GM10266 (cell line): ENCODE results near the gene NAV2.

Experiments used
- DNase-seq: peaks from one replicate; pipeline ENCODE4 v3.0.0; 2012; ENCODE audit errors: extremely low spot score
- TF ChIP-seq, protein P1 (sequence below): IDR thresholded peaks from 2 replicates; pipeline ENCODE4 v1.5.1; 2012; ENCODE audit warnings: mild to moderate bottlenecking, low read depth; ENCODE audit not compliant: control insufficient read depth, insufficient read depth; ENCODE audit errors: missing control alignments

The NAV2 gene

GRCh38 chr11:20156876-20157613 is 444.4 kb downstream of the NAV2 start:
- TF ChIP-seq, protein P1, sequence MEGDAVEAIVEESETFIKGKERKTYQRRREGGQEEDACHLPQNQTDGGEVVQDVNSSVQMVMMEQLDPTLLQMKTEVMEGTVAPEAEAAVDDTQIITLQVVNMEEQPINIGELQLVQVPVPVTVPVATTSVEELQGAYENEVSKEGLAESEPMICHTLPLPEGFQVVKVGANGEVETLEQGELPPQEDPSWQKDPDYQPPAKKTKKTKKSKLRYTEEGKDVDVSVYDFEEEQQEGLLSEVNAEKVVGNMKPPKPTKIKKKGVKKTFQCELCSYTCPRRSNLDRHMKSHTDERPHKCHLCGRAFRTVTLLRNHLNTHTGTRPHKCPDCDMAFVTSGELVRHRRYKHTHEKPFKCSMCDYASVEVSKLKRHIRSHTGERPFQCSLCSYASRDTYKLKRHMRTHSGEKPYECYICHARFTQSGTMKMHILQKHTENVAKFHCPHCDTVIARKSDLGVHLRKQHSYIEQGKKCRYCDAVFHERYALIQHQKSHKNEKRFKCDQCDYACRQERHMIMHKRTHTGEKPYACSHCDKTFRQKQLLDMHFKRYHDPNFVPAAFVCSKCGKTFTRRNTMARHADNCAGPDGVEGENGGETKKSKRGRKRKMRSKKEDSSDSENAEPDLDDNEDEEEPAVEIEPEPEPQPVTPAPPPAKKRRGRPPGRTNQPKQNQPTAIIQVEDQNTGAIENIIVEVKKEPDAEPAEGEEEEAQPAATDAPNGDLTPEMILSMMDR, result no peak
- DNase-seq, result peak; percentile 44

GRCh38 chr11:20157728-20158127 is 445.1 kb downstream of the NAV2 start:
- TF ChIP-seq, protein P1, result no peak
- DNase-seq, result no peak

DNA sequence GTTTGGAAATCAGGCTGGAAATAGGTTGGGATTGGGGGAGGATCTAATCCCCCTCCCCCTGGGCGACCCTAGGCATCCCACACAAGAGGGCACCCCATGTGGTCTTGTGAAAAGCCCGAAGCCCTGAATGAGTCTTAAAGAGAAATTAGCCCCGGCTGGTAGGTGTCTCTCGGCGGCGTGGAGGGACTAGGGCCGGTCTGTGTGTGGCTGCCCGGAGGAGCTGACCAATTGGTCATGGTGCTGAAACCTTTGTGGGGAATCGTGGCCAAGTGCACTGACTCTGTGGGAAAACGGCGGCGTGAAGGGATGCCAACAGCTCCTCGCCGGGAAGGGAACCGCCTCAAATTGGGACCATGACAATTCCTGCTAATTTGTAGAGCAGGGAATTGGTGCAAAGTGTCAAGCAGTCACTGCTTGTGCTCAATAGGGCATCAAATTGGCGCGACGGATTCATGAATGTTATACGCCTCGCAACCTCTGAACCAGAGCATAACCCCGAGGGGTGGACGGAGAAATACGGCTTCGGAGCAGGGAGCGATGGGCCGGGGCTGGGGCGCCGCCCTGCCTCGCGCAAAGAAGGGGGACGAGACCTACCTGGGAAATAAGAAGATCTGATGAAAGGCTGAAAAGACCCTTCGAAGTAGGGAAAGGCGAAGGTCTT is 446.1 kb downstream of the NAV2 start:
- TF ChIP-seq, protein P1, result no peak
- DNase-seq, result peak; percentile 48

DNA sequence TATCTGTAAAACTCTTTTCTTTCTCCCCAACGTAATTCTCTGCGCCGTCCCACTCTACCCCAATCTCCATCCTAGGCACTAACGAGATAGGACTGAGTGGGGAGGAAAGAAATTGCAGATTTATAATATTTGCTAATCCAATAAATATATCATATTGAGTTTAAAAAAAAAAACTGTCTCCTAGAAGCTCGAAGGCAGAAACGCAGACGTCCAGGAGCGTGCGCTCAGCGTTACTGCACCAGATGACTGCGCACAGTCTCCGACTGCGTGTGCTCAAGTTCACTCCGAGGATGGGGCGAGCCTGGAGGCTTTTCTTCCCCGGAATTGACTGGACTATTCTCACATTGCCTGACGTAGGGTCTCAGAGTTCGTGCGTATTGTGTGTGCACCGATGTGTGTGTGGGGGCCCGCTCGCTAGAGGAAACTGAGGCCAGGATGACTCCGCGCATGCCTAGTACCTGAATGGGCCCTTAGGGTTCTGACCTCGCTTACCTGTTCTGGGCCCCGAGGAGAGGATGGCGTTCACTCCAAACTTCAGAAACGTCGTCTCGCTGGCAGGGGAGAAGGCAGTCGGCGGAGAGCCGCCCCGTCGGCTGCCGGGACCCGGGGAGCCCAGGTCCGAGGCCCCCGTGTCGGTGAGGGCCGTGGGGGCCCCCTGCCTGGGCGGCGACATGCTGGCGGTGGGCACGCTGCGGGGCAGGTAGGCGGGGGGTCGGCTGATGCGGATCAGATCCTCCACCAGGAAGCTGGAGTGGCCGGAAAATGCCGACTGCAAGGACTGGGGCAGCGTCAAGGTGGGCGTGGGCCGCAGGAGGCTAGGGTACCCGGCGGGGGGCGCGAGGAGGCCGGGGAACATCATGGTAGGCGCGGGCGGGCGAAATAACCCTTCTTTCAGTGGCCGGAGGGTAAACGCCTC is 447.1 kb downstream of the NAV2 start:
- TF ChIP-seq, protein P1, result no peak
- DNase-seq, result no peak

DNA sequence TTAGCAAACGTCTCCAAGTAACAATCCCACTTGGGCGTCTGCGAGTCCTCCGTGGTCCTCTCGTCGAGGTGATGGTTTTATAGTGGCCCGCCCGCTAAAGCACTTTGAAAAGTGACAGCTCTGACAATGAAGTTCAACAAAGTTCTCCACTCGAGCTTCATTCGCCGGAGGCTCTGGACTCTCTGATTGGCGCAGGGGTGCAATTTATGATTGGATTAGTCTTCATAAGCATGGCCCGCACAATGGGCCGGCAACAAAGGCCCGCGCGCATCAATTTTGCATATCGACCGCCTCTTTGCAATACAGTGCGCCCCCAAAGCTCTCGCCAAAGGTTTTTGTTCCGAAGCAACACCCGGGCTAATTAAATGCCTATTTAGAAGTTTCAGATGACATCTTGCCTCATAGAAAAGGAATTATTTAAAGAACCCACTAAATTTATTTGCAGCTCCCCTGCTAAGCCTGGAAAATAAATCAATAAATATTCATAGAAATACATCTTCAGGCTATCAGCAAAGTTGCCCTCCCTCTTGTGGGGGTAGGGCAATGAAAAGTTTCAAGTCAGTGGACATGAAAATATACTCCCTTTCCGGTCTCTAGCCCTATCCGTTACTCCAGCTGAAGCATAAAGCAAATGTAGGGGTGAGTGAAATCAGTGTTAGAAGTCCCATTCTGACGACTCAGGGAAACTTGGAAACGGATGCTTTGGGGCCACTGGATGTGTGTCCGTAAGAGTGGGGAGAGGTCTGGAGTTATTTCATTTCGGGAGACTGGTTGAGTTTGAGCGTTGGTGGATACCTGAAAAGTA is 448.0 kb downstream of the NAV2 start, which contains the start of gene DBX1:
DBX1 (minus strand) TSS at position 51 of the 805 bp plus-strand sequence. CDS start 151 bp downstream, outside the sequence.
- no peak for DNase-seq
- TF ChIP-seq, protein P1, result no peak

DNA sequence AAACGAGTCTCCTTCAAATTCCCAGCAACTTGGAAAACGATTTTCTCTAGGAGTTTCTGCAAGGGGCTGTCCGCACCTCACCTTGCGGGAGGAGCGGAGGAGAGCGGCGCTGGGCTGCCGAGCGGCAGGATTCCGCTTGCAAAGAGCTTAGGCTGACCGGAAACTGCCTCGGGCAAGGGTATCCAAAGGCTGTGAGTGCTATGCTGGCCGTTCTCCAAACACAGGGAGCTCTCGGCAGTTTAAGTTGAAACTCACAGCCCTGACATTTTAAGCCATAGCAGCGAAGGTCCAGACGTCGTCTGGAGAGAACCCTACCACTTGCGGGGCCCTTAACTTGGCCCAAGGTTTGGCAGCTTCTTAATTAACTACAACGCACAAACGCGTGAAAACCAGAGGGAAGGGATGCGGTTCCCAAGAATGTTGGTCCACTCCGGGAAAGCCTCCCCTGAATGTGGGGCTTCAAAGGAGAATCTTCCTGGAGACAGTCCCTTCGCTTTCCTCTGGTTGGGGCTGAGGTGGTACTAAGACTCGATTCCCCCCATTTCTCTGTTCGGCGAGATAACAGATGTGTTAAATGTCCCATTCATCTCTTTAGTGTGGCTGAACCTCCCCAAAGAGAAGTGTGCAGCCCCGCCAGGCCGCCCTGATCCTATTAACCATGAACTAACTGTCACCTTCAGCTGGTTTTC is 448.7 kb downstream of the NAV2 start:
- TF ChIP-seq, protein P1, result no peak
- DNase-seq, result no peak
